Effector CD4-positive, alpha-beta T cell (primary cell): Measurements from ENCODE around the gene TXNRD1.
"Not testable (repeated sequence)": the region's sequence is repeated elsewhere in the genome, so short reads cannot be mapped to it uniquely, and the experiment has no call there.

ENCODE experiments used
- DNase-seq: peaks from one replicate; pipeline ENCODE4 v3.0.0-alpha.2; 2020

The TXNRD1 gene

GRCh38 chr12:104306376-104306775 lies 90.8 kb downstream of the TXNRD1 start:
- DNase-seq: no peak

- no peak for DNase-seq
Observed at GRCh38 chr12:104306943-104307654, 91.5 kb downstream of the TXNRD1 start.

GRCh38 chr12:104307655-104308000 lies 92.0 kb downstream of the TXNRD1 start:
- DNase-seq: no peak

- no peak for DNase-seq
Observed at GRCh38 chr12:104309446-104309993, 93.9 kb downstream of the TXNRD1 start.

GRCh38 chr12:104310751-104311633 lies 95.4 kb downstream of the TXNRD1 start:
- no peak for DNase-seq

GRCh38 chr12:104312202-104312601 lies 96.6 kb downstream of the TXNRD1 start:
- DNase-seq: no peak

- no peak for DNase-seq
Observed at GRCh38 chr12:104312654-104313053, 97.1 kb downstream of the TXNRD1 start.

GRCh38 chr12:104313568-104314241 lies 98.1 kb downstream of the TXNRD1 start:
- DNase-seq: no peak

- DNase-seq: no peak
Observed at GRCh38 chr12:104314242-104314614, 98.6 kb downstream of the TXNRD1 start.

- DNase-seq: no peak
Observed at GRCh38 chr12:104315326-104316224, 100.0 kb downstream of the TXNRD1 start.

- no peak for DNase-seq
Observed at GRCh38 chr12:104316936-104317335, 101.4 kb downstream of the TXNRD1 start.

- no peak for DNase-seq
Observed at GRCh38 chr12:104317538-104318210, 102.1 kb downstream of the TXNRD1 start.

- DNase-seq: no peak
Observed at GRCh38 chr12:104319028-104319427, 103.4 kb downstream of the TXNRD1 start.

GRCh38 chr12:104319918-104320626 lies 104.5 kb downstream of the TXNRD1 start:
- DNase-seq: no peak

- DNase-seq: no peak
Observed at GRCh38 chr12:104320627-104321024, 105.0 kb downstream of the TXNRD1 start.

GRCh38 chr12:104321949-104322348 lies 106.4 kb downstream of the TXNRD1 start:
- no peak for DNase-seq

GRCh38 chr12:104322533-104322932 lies 107.0 kb downstream of the TXNRD1 start:
- not testable (repeated sequence) for DNase-seq

GRCh38 chr12:104323899-104324298 lies 108.3 kb downstream of the TXNRD1 start:
- DNase-seq: no peak

- not testable (repeated sequence) for DNase-seq
Observed at GRCh38 chr12:104328278-104328677, 112.7 kb downstream of the TXNRD1 start.

- DNase-seq: no peak
Observed at GRCh38 chr12:104328790-104329189, 113.2 kb downstream of the TXNRD1 start.
